ENCODE results near the gene PGR. TPM values are rescaled to one million over a fixed set of nuclear protein-coding genes. Genes with fewer than 3 reads are reported as not detected.

PGR gene
- total RNA-seq, 2 donors from 2014 or later: 22.4 to 25.2 TPM

GRCh38 chr11:101053492-101053891 is 76.1 kb downstream of the PGR start:
- Histone ChIP-seq H3K4me3 (no peak overlapping the region), H3K27me3 (replicated peaks; ENCODE audit: insufficient read depth) (no peaks in the 10 kb centered on the region), H3K27ac (no peak overlapping the region), H3K36me3 (no peaks in the 10 kb centered on the region), H3K4me1 (ENCODE audit: control insufficient read depth in 1 of 2, low read depth in 2 of 2) (peaks cover 4 to 12% of the 10 kb centered on the region in 2 donors), H3K9me3 (no peaks in the 10 kb centered on the region)
- no peak for DNase-seq (ENCODE audit: low spot score)
- TF ChIP-seq CTCF (IDR thresholded peaks at IDR 0.05): no peak
- no peak for ATAC-seq (ENCODE audit: insufficient number of reproducible peaks, low FRiP score, low read depth)

GRCh38 chr11:101051677-101052076 is 77.9 kb downstream of the PGR start:
- no peak for TF ChIP-seq CTCF (IDR thresholded peaks at IDR 0.05)
- Histone ChIP-seq H3K27me3 (replicated peaks; ENCODE audit: insufficient read depth) (no peaks in the 10 kb centered on the region), H3K36me3 (no peaks in the 10 kb centered on the region), H3K27ac (no peak overlapping the region), H3K9me3 (no peaks in the 10 kb centered on the region), H3K4me1 (ENCODE audit: control insufficient read depth in 1 of 2, low read depth in 2 of 2) (no peaks in the 10 kb centered on the region), H3K4me3 (no peak overlapping the region)
- DNase-seq (ENCODE audit: low spot score) (no peak), ATAC-seq (ENCODE audit: insufficient number of reproducible peaks, low FRiP score, low read depth) (no peak)

GRCh38 chr11:101049813-101050212 is 79.8 kb downstream of the PGR start:
- Histone ChIP-seq H3K4me3 (no peak overlapping the region), H3K27ac (no peak overlapping the region), H3K9me3 (no peaks in the 10 kb centered on the region), H3K27me3 (replicated peaks; ENCODE audit: insufficient read depth) (no peaks in the 10 kb centered on the region), H3K4me1 (ENCODE audit: control insufficient read depth in 1 of 2, low read depth in 2 of 2) (no peaks in the 10 kb centered on the region), H3K36me3 (no peaks in the 10 kb centered on the region)
- ATAC-seq (ENCODE audit: insufficient number of reproducible peaks, low FRiP score, low read depth) (no peak), DNase-seq (ENCODE audit: low spot score) (no peak)
- no peak for TF ChIP-seq CTCF (IDR thresholded peaks at IDR 0.05)

- Histone ChIP-seq H3K27ac (no peak overlapping the region), H3K4me1 (ENCODE audit: control insufficient read depth in 1 of 2, low read depth in 2 of 2) (no peaks in the 10 kb centered on the region)
- TF ChIP-seq CTCF (IDR thresholded peaks at IDR 0.05): no peak
These were observed 80.5 kb downstream of the PGR start for GRCh38 chr11:101049123-101049522.

GRCh38 chr11:101048479-101048878 is 81.1 kb downstream of the PGR start:
- no peak for TF ChIP-seq CTCF (IDR thresholded peaks at IDR 0.05)
- Histone ChIP-seq H3K9me3 (no peaks in the 10 kb centered on the region), H3K4me3 (no peak overlapping the region), H3K36me3 (no peaks in the 10 kb centered on the region), H3K27me3 (replicated peaks; ENCODE audit: insufficient read depth) (no peaks in the 10 kb centered on the region), H3K27ac (no peak overlapping the region), H3K4me1 (ENCODE audit: control insufficient read depth in 1 of 2, low read depth in 2 of 2) (no peaks in the 10 kb centered on the region)
- DNase-seq (ENCODE audit: low spot score): no peak
- no peak for ATAC-seq (ENCODE audit: insufficient number of reproducible peaks, low FRiP score, low read depth)

More at GRCh38 chr11:101049123-101049522, 80.5 kb downstream of the PGR start:
- no peaks in the 10 kb centered on the region for H3K36me3 ChIP-seq
- DNase-seq (ENCODE audit: low spot score) (no peak), ATAC-seq (ENCODE audit: insufficient number of reproducible peaks, low FRiP score, low read depth) (no peak)
- no peak overlapping the region for H3K4me3 ChIP-seq
- H3K27me3 ChIP-seq (replicated peaks; ENCODE audit: insufficient read depth): no peaks in the 10 kb centered on the region
- H3K9me3 ChIP-seq: no peaks in the 10 kb centered on the region

Measured in thoracic aorta (tissue), 2 donors.